H9 (cell line): ENCODE data around the gene LRRN1. TPM values are rescaled to one million over a fixed set of nuclear protein-coding genes. Genes with fewer than 3 reads are reported as not detected.

ENCODE experiments used
- DNase-seq: peaks from one replicate; pipeline ENCODE4 v3.0.0-alpha.2; 2017
- H2AFZ ChIP-seq: one replicate; pipeline ENCODE4 v1.6.1; 2013; ENCODE audit warnings: mild to moderate bottlenecking, low read length, control low read depth, moderate library complexity
- H2AK5ac ChIP-seq: 2 replicates; pipeline ENCODE4 v1.6.1; 2013; ENCODE audit warnings: low read length, control low read depth, mixed read lengths; ENCODE audit not compliant: insufficient read length
- H2BK120ac ChIP-seq: one replicate; pipeline ENCODE4 v1.6.1; 2013; ENCODE audit warnings: low read depth, mild to moderate bottlenecking, low read length, control low read depth, inconsistent platforms; ENCODE audit not compliant: poor library complexity, severe bottlenecking
- H2BK12ac ChIP-seq: 2 replicates; pipeline ENCODE4 v1.6.1; 2013; ENCODE audit warnings: low read length, control low read depth, mixed read lengths, low read depth; ENCODE audit not compliant: insufficient read length
- H2BK15ac ChIP-seq: 2 replicates; pipeline ENCODE4 v1.6.1; 2013; ENCODE audit warnings: low read depth, low read length, control low read depth
- H2BK20ac ChIP-seq: one replicate; pipeline ENCODE4 v1.6.1; 2013; ENCODE audit warnings: low read depth, mild to moderate bottlenecking, low read length, control low read depth, inconsistent platforms; ENCODE audit not compliant: poor library complexity, severe bottlenecking
- H2BK5ac ChIP-seq: 2 replicates; pipeline ENCODE4 v1.6.1; 2013; ENCODE audit warnings: low read length, control low read depth, mixed read lengths; ENCODE audit not compliant: insufficient read length
- H3K14ac ChIP-seq: 2 replicates; pipeline ENCODE4 v1.6.1; 2013; ENCODE audit warnings: low read length, control low read depth; ENCODE audit not compliant: insufficient read depth
- H3K18ac ChIP-seq: 2 replicates; pipeline ENCODE4 v1.6.1; 2013; ENCODE audit warnings: low read depth, mild to moderate bottlenecking, mixed read lengths, low read length, control low read depth; ENCODE audit not compliant: insufficient read length
- H3K23ac ChIP-seq: 2 replicates; pipeline ENCODE4 v1.6.1; 2013; ENCODE audit warnings: low read length, control low read depth, mixed read lengths, low read depth; ENCODE audit not compliant: insufficient read length
- H3K23me2 ChIP-seq: 2 replicates; pipeline ENCODE4 v1.6.1; 2013; ENCODE audit warnings: low read depth, mild to moderate bottlenecking, mixed read lengths, low read length, control low read depth; ENCODE audit not compliant: insufficient read length, poor library complexity, severe bottlenecking
- H3K27ac ChIP-seq: 2 replicates; pipeline ENCODE4 v1.5.1; 2013; ENCODE audit warnings: low read length, control low read depth, mixed read lengths, low read depth; ENCODE audit not compliant: insufficient read length
- H3K27me3 ChIP-seq: 2 replicates; pipeline ENCODE4 v1.6.1; 2013; ENCODE audit warnings: low read length, control low read depth, inconsistent platforms; ENCODE audit not compliant: insufficient read depth
- H3K4ac ChIP-seq: 2 replicates; pipeline ENCODE4 v1.6.1; 2013; ENCODE audit warnings: low read depth, mild to moderate bottlenecking, control low read depth, inconsistent platforms, low read length, moderate library complexity
- H3K4me1 ChIP-seq: 2 replicates; pipeline ENCODE4 v1.6.1; 2013; ENCODE audit warnings: low read length, control low read depth, inconsistent platforms; ENCODE audit not compliant: insufficient read depth
- H3K4me2 ChIP-seq: 2 replicates; pipeline ENCODE4 v1.6.1; 2013; ENCODE audit warnings: low read length, control low read depth, mixed read lengths; ENCODE audit not compliant: insufficient read length, insufficient read depth
- H3K56ac ChIP-seq: 2 replicates; pipeline ENCODE4 v1.6.1; 2013; ENCODE audit warnings: low read depth, mild to moderate bottlenecking, mixed read lengths, low read length, control low read depth; ENCODE audit not compliant: insufficient read length
- H3K79me1 ChIP-seq: 2 replicates; pipeline ENCODE4 v1.6.1; 2013; ENCODE audit warnings: low read depth, mild to moderate bottlenecking, moderate library complexity, low read length, control low read depth, inconsistent platforms; ENCODE audit not compliant: insufficient read depth, poor library complexity, severe bottlenecking
- H3K79me2 ChIP-seq: 2 replicates; pipeline ENCODE4 v1.6.1; 2013; ENCODE audit warnings: low read length, control low read depth, inconsistent platforms; ENCODE audit not compliant: insufficient read depth
- H3K9ac ChIP-seq: 2 replicates; pipeline ENCODE4 v1.6.1; 2013; ENCODE audit warnings: low read length, control low read depth, mixed read lengths; ENCODE audit not compliant: insufficient read length; ENCODE audit errors: extremely low read depth
- H3K9me3 ChIP-seq: one replicate; pipeline ENCODE4 v1.6.1; 2013; ENCODE audit warnings: low read depth, low read length, inconsistent platforms; ENCODE audit not compliant: control insufficient read depth
- H3T11ph ChIP-seq: one replicate; pipeline ENCODE4 v1.6.1; 2013; ENCODE audit warnings: mild to moderate bottlenecking, low read length, control low read depth, inconsistent platforms
- H4K20me1 ChIP-seq: one replicate; pipeline ENCODE4 v1.6.1; 2013; ENCODE audit not compliant: control insufficient read depth, insufficient read length, insufficient read depth
- H4K5ac ChIP-seq: 2 replicates; pipeline ENCODE4 v1.6.1; 2013; ENCODE audit warnings: low read depth, mild to moderate bottlenecking, mixed read lengths, low read length, control low read depth; ENCODE audit not compliant: insufficient read length
- H4K8ac ChIP-seq: replicated peaks from 2 replicates; pipeline ENCODE4 v1.6.1; 2013; ENCODE audit warnings: low read length, control low read depth, mixed read lengths, low read depth; ENCODE audit not compliant: insufficient read length
- H4K91ac ChIP-seq: 2 replicates; pipeline ENCODE4 v1.6.1; 2013; ENCODE audit warnings: low read depth, mild to moderate bottlenecking, moderate library complexity, mixed read lengths, low read length, control low read depth; ENCODE audit not compliant: insufficient read length
- H3K27ac Mint-ChIP-seq, 3 experiments: 2 replicates in 2 of 3; 3 replicates in 1 of 3; pipeline ENCODE4 v1.8.0; 2020 to 2021; ENCODE audit warnings: mixed read lengths in 3 of 3, mild to moderate bottlenecking in 1 of 3, moderate library complexity in 1 of 3
- H3K27me3 Mint-ChIP-seq: 2 replicates; pipeline ENCODE4 v1.8.0; 2021; ENCODE audit warnings: low read depth, mild to moderate bottlenecking, moderate library complexity, mixed read lengths
- H3K36me3 Mint-ChIP-seq, 3 experiments: 2 replicates in 2 of 3; 3 replicates in 1 of 3; pipeline ENCODE4 v1.8.0; 2020 to 2021; ENCODE audit warnings: low read depth in 3 of 3, mixed read lengths in 3 of 3; ENCODE audit not compliant: insufficient read depth in 1 of 3
- H3K4me1 Mint-ChIP-seq, 2 experiments: 2 replicates each; pipeline ENCODE4 v1.8.0; 2020; ENCODE audit warnings: mixed read lengths in 2 of 2
- H3K4me3 Mint-ChIP-seq, 2 experiments: 2 replicates in 1 of 2; 3 replicates in 1 of 2; pipeline ENCODE4 v1.8.0; 2020 to 2021; ENCODE audit warnings: mild to moderate bottlenecking in 2 of 2, mixed read lengths in 2 of 2, moderate library complexity in 1 of 2
- H3K9me3 Mint-ChIP-seq, 2 experiments: 2 replicates in 1 of 2; 3 replicates in 1 of 2; pipeline ENCODE4 v1.8.0; 2020; ENCODE audit warnings: mild to moderate bottlenecking in 2 of 2, mixed read lengths in 2 of 2, moderate library complexity in 1 of 2
- CTCF ChIP-seq: fragments of 200-600 bp; sonication (generic); conservative IDR thresholded peaks from 3 replicates; pipeline ENCODE4 v1.8.0; 2021; ENCODE audit warnings: antibody characterized with exemption, mild to moderate bottlenecking
- WGBS: extraction: QIAGEN DNeasy Blood & Tissue Kit; methylation state at CpG from one replicate; pipeline ENCODE4 v1.1.7; 2013; ENCODE audit warnings: missing lambda C conversion rate, low lambda C conversion rate, mixed read lengths; ENCODE audit not compliant: insufficient read length; ENCODE audit errors: extremely low coverage; 5-methylcytosine and 5-hydroxymethylcytosine counted together
- total RNA-seq: library from RNA; stranded (reverse); gene quantifications from 2 replicates; pipeline ENCODE4 v1.2.1, GENCODE V29; 2021

The LRRN1 gene
- total RNA-seq, 1 experiment from 2014 or later = 269 TPM

GRCh38 chr3:3893590-3893989, 94.4 kb downstream of the LRRN1 start:
- no peak overlapping the region for H3K23ac ChIP-seq
- H3K14ac ChIP-seq = no peak overlapping the region
- H2BK20ac ChIP-seq = no peak overlapping the region
- Mint-ChIP-seq H3K4me1 (no peaks in the 10 kb centered on the region; a peak in 1 of 4 replicates), H3K4me3 (no peak overlapping the region), H3K27me3 (peaks cover 3% of the 10 kb centered on the region; the same call in 1 of the 2 replicates), H3K36me3 (peaks cover 7 to 20% (median 19%) of the 10 kb centered on the region in 3 experiments; a peak in 6 of 7 replicates), H3K9me3 (peaks cover 10 to 21% of the 10 kb centered on the region in 2 experiments), H3K27ac (no peak overlapping the region)
- no peak overlapping the region for H4K91ac ChIP-seq
- no peaks in the 10 kb centered on the region for H3K27me3 ChIP-seq
- H3K23me2 ChIP-seq = no peaks in the 10 kb centered on the region
- H4K20me1 ChIP-seq = no peaks in the 10 kb centered on the region
- TF ChIP-seq CTCF = no peak
- H2AFZ ChIP-seq = no peak overlapping the region
- no peak overlapping the region for H4K5ac ChIP-seq
- H3K4me2 ChIP-seq = no peak overlapping the region
- H3K56ac ChIP-seq = no peak overlapping the region
- no peak overlapping the region for H2BK120ac ChIP-seq
- H2AK5ac ChIP-seq = no peak overlapping the region
- H3K79me2 ChIP-seq = no peaks in the 10 kb centered on the region
- no peak overlapping the region for H2BK5ac ChIP-seq
- H3K27ac ChIP-seq = no peak overlapping the region
- no peak overlapping the region for H3K9ac ChIP-seq
- H3T11ph ChIP-seq = no peak overlapping the region
- no CpG with 5 or more reads among the region's 4 CpGs for WGBS
- H4K8ac ChIP-seq = no peak overlapping the region
- H3K9me3 ChIP-seq = no peaks in the 10 kb centered on the region
- no peak overlapping the region for H3K18ac ChIP-seq
- no peaks in the 10 kb centered on the region for H3K79me1 ChIP-seq
- H2BK12ac ChIP-seq = no peak overlapping the region
- no peak overlapping the region for H2BK15ac ChIP-seq
- no peak overlapping the region for H3K4ac ChIP-seq
- DNase-seq = no peak
- H3K4me1 ChIP-seq = no peaks in the 10 kb centered on the region
